ENCODE measurements around the gene KEL. TPM values are rescaled to one million over a fixed set of nuclear protein-coding genes. Genes with fewer than 3 reads are reported as not detected.

KEL gene
- total and polyA plus RNA-seq, 3 donors from 2014 or later, result 52.1 to 124 (median 124) TPM

- intact Hi-C loops (cut with DNase I; ENCODE audit: low total_unique reads), result no loop called here
- Histone ChIP-seq H3K4me1 (no peaks in the 10 kb centered on the region), H3K9me3 (no peaks in the 10 kb centered on the region), H3K27me3 (no peaks in the 10 kb centered on the region), H3K4me3 (no peak overlapping the region), H3K27ac (no peak overlapping the region), H3K36me3 (ENCODE audit: low read depth, missing control alignments) (no peaks in the 10 kb centered on the region)
- no peak for DNase-seq
- 93 to 98% methylated on average over 3 of the region's 3 CpGs for WGBS, 2 donors
- TF ChIP-seq CTCF (IDR thresholded peaks at IDR 0.05) (no peak), POLR2A (IDR thresholded peaks at IDR 0.05) (no peak)
Observed at GRCh38 chr7:142896151-142896550, 66.0 kb downstream of the KEL start.

GRCh38 chr7:142894985-142895593, 67.1 kb downstream of the KEL start:
- 77 to 84% methylated on average over 6 of the region's 6 CpGs for WGBS, 2 donors
- Histone ChIP-seq H3K27ac (no peak overlapping the region), H3K4me1 (no peaks in the 10 kb centered on the region), H3K4me3 (no peak overlapping the region), H3K9me3 (no peaks in the 10 kb centered on the region), H3K36me3 (ENCODE audit: low read depth, missing control alignments) (no peaks in the 10 kb centered on the region), H3K27me3 (no peaks in the 10 kb centered on the region)
- intact Hi-C loops (cut with DNase I; ENCODE audit: low total_unique reads), result no loop called here
- TF ChIP-seq POLR2A (IDR thresholded peaks at IDR 0.05) (no peak), CTCF (IDR thresholded peaks at IDR 0.05) (no peak)
- no peak for DNase-seq

- Histone ChIP-seq H3K9me3 (no peaks in the 10 kb centered on the region), H3K36me3 (ENCODE audit: low read depth, missing control alignments) (no peaks in the 10 kb centered on the region), H3K4me1 (no peaks in the 10 kb centered on the region), H3K4me3 (no peak overlapping the region), H3K27me3 (no peaks in the 10 kb centered on the region), H3K27ac (no peak overlapping the region)
- TF ChIP-seq POLR2A (IDR thresholded peaks at IDR 0.05), result no peak
- no peak for TF ChIP-seq CTCF (IDR thresholded peaks at IDR 0.05)
- intact Hi-C loops (cut with DNase I; ENCODE audit: low total_unique reads), result no loop called here
- 76 to 83% methylated on average over 12 of the region's 12 CpGs for WGBS, 2 donors
- no peak for DNase-seq
Observed at GRCh38 chr7:142894112-142894984, 67.8 kb downstream of the KEL start.

- Histone ChIP-seq H3K9me3 (no peaks in the 10 kb centered on the region), H3K36me3 (ENCODE audit: low read depth, missing control alignments) (no peaks in the 10 kb centered on the region), H3K27me3 (no peaks in the 10 kb centered on the region), H3K4me3 (no peak overlapping the region), H3K4me1 (no peaks in the 10 kb centered on the region), H3K27ac (no peak overlapping the region)
- DNase-seq, result no peak
- intact Hi-C loops (cut with DNase I; ENCODE audit: low total_unique reads), result no loop called here
- WGBS, 2 donors, result 91% methylated on average over 5 of the region's 5 CpGs
- no peak for TF ChIP-seq POLR2A (IDR thresholded peaks at IDR 0.05)
- no peak for TF ChIP-seq CTCF (IDR thresholded peaks at IDR 0.05)
Observed at GRCh38 chr7:142892951-142893350, 69.2 kb downstream of the KEL start.
